ENCODE results near the gene CA6. TPM values are rescaled to one million over a fixed set of nuclear protein-coding genes. Genes with fewer than 3 reads are reported as not detected.

Gene CA6
- total RNA-seq, 1 donor from 2014 or later: not detected

GRCh38 chr1:8905582-8906191 is 40.0 kb upstream of the CA6 start:
- no peaks in the 10 kb centered on the region for H3K79me2 ChIP-seq (ENCODE audit: low read depth)
- peak overlapping the region; percentile 34 for H3K27ac Mint-ChIP-seq
- DNase-seq (ENCODE audit: low spot score): no peak
- H3K4me2 ChIP-seq: no peak overlapping the region
- H3K4me1 ChIP-seq: peaks cover 11% of the 10 kb centered on the region
- H3K9ac ChIP-seq: no peak overlapping the region
- H3F3A ChIP-seq (ENCODE audit: low read depth): no peaks in the 10 kb centered on the region
- TF ChIP-seq EZH2 (IDR thresholded peaks at IDR 0.05) (no peak), EZH2phosphoT487 (IDR thresholded peaks at IDR 0.05) (no peak)
- TF ChIP-seq, protein P1, sequence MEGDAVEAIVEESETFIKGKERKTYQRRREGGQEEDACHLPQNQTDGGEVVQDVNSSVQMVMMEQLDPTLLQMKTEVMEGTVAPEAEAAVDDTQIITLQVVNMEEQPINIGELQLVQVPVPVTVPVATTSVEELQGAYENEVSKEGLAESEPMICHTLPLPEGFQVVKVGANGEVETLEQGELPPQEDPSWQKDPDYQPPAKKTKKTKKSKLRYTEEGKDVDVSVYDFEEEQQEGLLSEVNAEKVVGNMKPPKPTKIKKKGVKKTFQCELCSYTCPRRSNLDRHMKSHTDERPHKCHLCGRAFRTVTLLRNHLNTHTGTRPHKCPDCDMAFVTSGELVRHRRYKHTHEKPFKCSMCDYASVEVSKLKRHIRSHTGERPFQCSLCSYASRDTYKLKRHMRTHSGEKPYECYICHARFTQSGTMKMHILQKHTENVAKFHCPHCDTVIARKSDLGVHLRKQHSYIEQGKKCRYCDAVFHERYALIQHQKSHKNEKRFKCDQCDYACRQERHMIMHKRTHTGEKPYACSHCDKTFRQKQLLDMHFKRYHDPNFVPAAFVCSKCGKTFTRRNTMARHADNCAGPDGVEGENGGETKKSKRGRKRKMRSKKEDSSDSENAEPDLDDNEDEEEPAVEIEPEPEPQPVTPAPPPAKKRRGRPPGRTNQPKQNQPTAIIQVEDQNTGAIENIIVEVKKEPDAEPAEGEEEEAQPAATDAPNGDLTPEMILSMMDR (IDR thresholded peaks at IDR 0.05): no peak
- peaks cover 6% of the 10 kb centered on the region for H3K27me3 Mint-ChIP-seq (ENCODE audit: insufficient read depth, low read depth)
- H3K4me3 Mint-ChIP-seq: no peak overlapping the region
- H3K36me3 ChIP-seq: no peaks in the 10 kb centered on the region
- H3K9me3 ChIP-seq (ENCODE audit: low read depth): no peaks in the 10 kb centered on the region
- H3K4me3 ChIP-seq: no peak overlapping the region
- no peaks in the 10 kb centered on the region for H4K20me1 ChIP-seq (ENCODE audit: low read depth)
- H3K27ac ChIP-seq: no peak overlapping the region
- H3K9me3 Mint-ChIP-seq: peaks cover 4% of the 10 kb centered on the region
- H3K4me1 Mint-ChIP-seq: peaks cover 31% of the 10 kb centered on the region
- peaks cover 4% of the 10 kb centered on the region for H3K36me3 Mint-ChIP-seq
- H3K27me3 ChIP-seq: no peaks in the 10 kb centered on the region
- no peak overlapping the region for H2AFZ ChIP-seq (replicated peaks)

DNA sequence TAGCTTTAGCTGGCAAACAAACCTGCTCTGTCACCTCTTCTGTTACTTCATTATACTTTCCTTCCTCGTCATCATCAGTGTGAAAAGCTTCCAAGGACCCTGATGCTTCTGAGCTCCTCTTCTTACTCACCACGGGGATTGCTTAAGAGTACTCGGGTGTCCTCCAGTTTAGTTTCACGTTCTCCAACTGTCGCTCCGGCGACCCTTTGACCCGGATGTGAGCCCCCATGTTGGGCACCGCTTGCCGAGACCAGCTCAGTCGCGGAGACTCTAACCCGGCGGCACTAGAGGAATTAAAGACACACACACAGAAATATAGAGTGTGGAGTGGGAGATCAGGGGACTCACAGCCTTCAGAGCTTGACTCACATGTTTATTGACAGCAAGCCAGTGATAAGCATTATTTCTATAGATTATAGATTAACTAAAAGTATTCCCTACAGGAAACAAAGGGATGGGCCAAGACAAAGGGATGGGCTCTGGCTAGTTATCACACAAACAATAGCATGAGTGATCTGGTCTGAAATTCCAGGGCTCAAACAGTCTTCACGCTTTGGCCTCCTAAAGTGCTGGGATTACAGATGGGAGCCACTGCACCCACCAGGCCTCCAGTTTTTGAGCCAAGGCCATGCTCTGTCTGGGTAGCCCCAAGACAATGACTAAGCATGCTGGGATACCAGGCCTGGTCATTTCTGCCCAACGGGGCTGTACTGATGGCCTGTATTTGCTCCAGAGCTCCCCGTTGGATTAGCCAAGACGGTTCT is 37.1 kb upstream of the CA6 start:
- Histone ChIP-seq H3F3A (ENCODE audit: low read depth) (peaks cover 20% of the 10 kb centered on the region), H3K9ac (no peak overlapping the region), H3K27me3 (no peaks in the 10 kb centered on the region), H3K27ac (peak overlapping the region; percentile 54), H3K4me3 (no peak overlapping the region), H3K36me3 (no peaks in the 10 kb centered on the region), H4K20me1 (ENCODE audit: low read depth) (no peaks in the 10 kb centered on the region), H3K9me3 (ENCODE audit: low read depth) (no peaks in the 10 kb centered on the region), H2AFZ (replicated peaks) (no peak overlapping the region), H3K4me1 (peaks cover 12% of the 10 kb centered on the region), H3K4me2 (peak overlapping the region; percentile 14), H3K79me2 (ENCODE audit: low read depth) (no peaks in the 10 kb centered on the region)
- Mint-ChIP-seq H3K27me3 (ENCODE audit: insufficient read depth, low read depth) (peaks cover 4% of the 10 kb centered on the region), H3K4me3 (no peak overlapping the region), H3K36me3 (peaks cover 6% of the 10 kb centered on the region), H3K9me3 (peaks cover 18% of the 10 kb centered on the region), H3K27ac (peak overlapping the region; percentile 95), H3K4me1 (peaks cover 40% of the 10 kb centered on the region)
- peak; percentile 37 for DNase-seq (ENCODE audit: low spot score)
- TF ChIP-seq EZH2 (IDR thresholded peaks at IDR 0.05) (no peak), EZH2phosphoT487 (IDR thresholded peaks at IDR 0.05) (no peak)
- TF ChIP-seq, protein P1 (IDR thresholded peaks at IDR 0.05): no peak

GRCh38 chr1:8910331-8910730 is 35.3 kb upstream of the CA6 start:
- H3K9me3 Mint-ChIP-seq: peaks cover 19% of the 10 kb centered on the region
- H4K20me1 ChIP-seq (ENCODE audit: low read depth): no peaks in the 10 kb centered on the region
- no peak overlapping the region for H3K27ac ChIP-seq
- no peak overlapping the region for H3K9ac ChIP-seq
- no peaks in the 10 kb centered on the region for H3K27me3 ChIP-seq
- TF ChIP-seq EZH2 (IDR thresholded peaks at IDR 0.05): no peak
- peaks cover 7% of the 10 kb centered on the region for H3K27me3 Mint-ChIP-seq (ENCODE audit: insufficient read depth, low read depth)
- H3K79me2 ChIP-seq (ENCODE audit: low read depth): no peaks in the 10 kb centered on the region
- no peak overlapping the region for H3K4me2 ChIP-seq
- no peak overlapping the region for H3K27ac Mint-ChIP-seq
- H2AFZ ChIP-seq (replicated peaks): no peak overlapping the region
- H3K4me1 Mint-ChIP-seq: peaks cover 47% of the 10 kb centered on the region
- no peak for DNase-seq (ENCODE audit: low spot score)
- peaks cover 38% of the 10 kb centered on the region for H3F3A ChIP-seq (ENCODE audit: low read depth)
- no peak overlapping the region for H3K4me3 ChIP-seq
- H3K36me3 Mint-ChIP-seq: peaks cover 6% of the 10 kb centered on the region
- peaks cover 28% of the 10 kb centered on the region for H3K4me1 ChIP-seq
- H3K9me3 ChIP-seq (ENCODE audit: low read depth): no peaks in the 10 kb centered on the region
- no peaks in the 10 kb centered on the region for H3K36me3 ChIP-seq
- peak overlapping the region; percentile 39 for H3K4me3 Mint-ChIP-seq

- no peak overlapping the region for H3K4me2 ChIP-seq
- no peak overlapping the region for H3K27ac ChIP-seq
- H3K9me3 ChIP-seq (ENCODE audit: low read depth): no peaks in the 10 kb centered on the region
- no peaks in the 10 kb centered on the region for H4K20me1 ChIP-seq (ENCODE audit: low read depth)
- H3K27me3 ChIP-seq: no peaks in the 10 kb centered on the region
- peaks cover 44% of the 10 kb centered on the region for H3F3A ChIP-seq (ENCODE audit: low read depth)
- no peak for TF ChIP-seq EZH2 (IDR thresholded peaks at IDR 0.05)
- TF ChIP-seq, protein P1 (IDR thresholded peaks at IDR 0.05): no peak
- TF ChIP-seq EZH2phosphoT487 (IDR thresholded peaks at IDR 0.05): no peak
- H3K9me3 Mint-ChIP-seq: peaks cover 19% of the 10 kb centered on the region
- H3K4me1 ChIP-seq: peaks cover 34% of the 10 kb centered on the region
- peaks cover 8% of the 10 kb centered on the region for H3K27me3 Mint-ChIP-seq (ENCODE audit: insufficient read depth, low read depth)
- peaks cover 49% of the 10 kb centered on the region for H3K4me1 Mint-ChIP-seq
- H2AFZ ChIP-seq (replicated peaks): no peak overlapping the region
- no peak for DNase-seq (ENCODE audit: low spot score)
- H3K36me3 ChIP-seq: no peaks in the 10 kb centered on the region
- no peak overlapping the region for H3K4me3 Mint-ChIP-seq
- no peak overlapping the region for H3K27ac Mint-ChIP-seq
- peaks cover 6% of the 10 kb centered on the region for H3K36me3 Mint-ChIP-seq
- no peak overlapping the region for H3K4me3 ChIP-seq
- no peak overlapping the region for H3K9ac ChIP-seq
- no peaks in the 10 kb centered on the region for H3K79me2 ChIP-seq (ENCODE audit: low read depth)
These were observed 34.8 kb upstream of the CA6 start for GRCh38 chr1:8910914-8911313.
